Activated effector memory CD4-positive, alpha-beta T cell treated with Interleukin-2 at 50 U/mL for 16 hours (primary cell): ENCODE measurements around the gene LRRN4CL.

Source experiments
- DNase-seq: peaks from one replicate; pipeline ENCODE4 v3.0.0-alpha.2; 2020

The LRRN4CL gene

GRCh38 chr11:62645946-62646824, 43.1 kb downstream of the LRRN4CL start, which contains the start of gene GANAB:
GANAB (minus strand) TSS chr11:62646613; CDS start chr11:62646599, 14 bp downstream.
- DNase-seq = peak; percentile 98

GRCh38 chr11:62645671-62645945, 43.7 kb downstream of the LRRN4CL start:
- no peak for DNase-seq

- DNase-seq = no peak
These were observed 45.1 kb downstream of the LRRN4CL start for GRCh38 chr11:62644220-62644619.
